HG03280 (cell line): Measurements from ENCODE around the gene TDRD1.

ENCODE experiments used
- ATAC-seq: cut with Tn5 transposase; IDR thresholded peaks from one replicate; pipeline ENCODE4 v1.9.1; 2021; ENCODE audit warnings: mild to moderate bottlenecking, moderate library complexity; ENCODE audit not compliant: unreplicated experiment

TDRD1 gene

GRCh38 chr10:114260366-114260765, 81.2 kb downstream of the TDRD1 start:
- no peak for ATAC-seq

- ATAC-seq: no peak
These were observed 81.9 kb downstream of the TDRD1 start for GRCh38 chr10:114261076-114261475.

GRCh38 chr10:114262496-114262895, 83.3 kb downstream of the TDRD1 start:
- ATAC-seq: no peak

DNA sequence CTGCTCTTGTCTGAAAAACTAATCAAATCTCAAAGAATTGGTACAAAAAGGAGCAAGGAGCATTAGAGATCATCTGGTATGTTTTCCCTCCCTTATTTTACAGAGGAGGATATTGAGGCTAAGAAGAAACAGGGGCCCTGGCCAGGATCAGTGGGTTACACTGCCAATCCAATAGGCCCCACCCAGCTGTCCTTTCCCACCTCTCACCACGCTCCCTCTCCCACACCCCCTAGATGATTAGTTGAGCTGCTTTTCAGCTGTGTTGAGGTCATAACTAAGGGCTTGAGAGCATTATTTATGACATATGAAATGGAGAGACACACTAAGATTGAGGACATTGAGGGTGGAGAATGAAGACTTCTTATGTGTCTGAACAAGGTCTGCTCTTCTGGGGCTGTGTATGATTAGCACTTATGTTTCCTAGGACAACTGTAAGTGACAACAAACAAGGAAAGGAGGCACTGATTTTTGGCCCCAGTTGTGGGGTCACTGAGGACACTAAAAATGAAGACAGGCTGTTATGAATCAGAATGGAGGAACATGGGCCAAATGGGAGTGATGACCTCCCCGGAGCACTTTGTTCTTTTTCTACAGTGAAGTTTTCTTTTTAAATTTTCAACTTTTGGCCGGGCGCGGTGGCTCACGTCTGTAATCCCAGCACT, 86.4 kb downstream of the TDRD1 start:
- ATAC-seq: no peak

GRCh38 chr10:114266521-114266920, 87.4 kb downstream of the TDRD1 start:
- ATAC-seq: no peak

DNA sequence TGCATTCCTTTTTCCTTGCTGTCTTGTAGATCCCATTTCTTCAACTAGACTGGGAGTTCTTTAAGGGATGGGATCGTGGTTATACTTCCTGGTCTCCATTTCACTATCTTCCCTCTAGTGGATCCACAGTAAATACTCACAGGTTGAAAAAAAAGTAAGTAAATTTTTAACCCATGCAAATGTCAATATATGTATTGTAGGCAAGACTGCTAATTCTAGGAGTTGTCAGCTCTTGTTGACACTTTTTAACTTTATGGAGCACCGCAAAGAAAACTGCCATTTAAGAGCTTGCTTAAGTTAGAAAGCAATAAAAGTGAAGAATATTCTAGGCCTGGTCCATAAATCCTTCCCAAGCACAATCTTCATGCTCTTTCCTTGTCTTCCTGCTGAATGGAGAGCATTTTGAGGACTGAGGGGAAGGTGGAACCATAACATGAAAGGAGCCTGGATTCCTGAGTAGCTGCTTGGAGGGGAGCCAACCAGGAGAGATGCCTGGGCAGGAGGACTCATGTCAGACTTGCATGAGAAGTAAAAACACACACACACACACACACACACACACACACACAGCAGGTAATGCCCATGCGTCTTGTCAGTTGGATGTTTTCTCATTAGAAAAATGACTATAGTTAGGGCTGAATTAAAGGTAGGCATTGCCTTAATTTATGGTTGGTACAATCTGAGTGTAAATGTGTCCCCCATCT, 92.1 kb downstream of the TDRD1 start:
- no peak for ATAC-seq

GRCh38 chr10:114271779-114272167, 92.6 kb downstream of the TDRD1 start:
- no peak for ATAC-seq

- no peak for ATAC-seq
These were observed 93.5 kb downstream of the TDRD1 start for GRCh38 chr10:114272696-114273095.

GRCh38 chr10:114273910-114274309, 94.8 kb downstream of the TDRD1 start:
- ATAC-seq: no peak

- no peak for ATAC-seq
These were observed 95.7 kb downstream of the TDRD1 start for GRCh38 chr10:114274616-114275453.

DNA sequence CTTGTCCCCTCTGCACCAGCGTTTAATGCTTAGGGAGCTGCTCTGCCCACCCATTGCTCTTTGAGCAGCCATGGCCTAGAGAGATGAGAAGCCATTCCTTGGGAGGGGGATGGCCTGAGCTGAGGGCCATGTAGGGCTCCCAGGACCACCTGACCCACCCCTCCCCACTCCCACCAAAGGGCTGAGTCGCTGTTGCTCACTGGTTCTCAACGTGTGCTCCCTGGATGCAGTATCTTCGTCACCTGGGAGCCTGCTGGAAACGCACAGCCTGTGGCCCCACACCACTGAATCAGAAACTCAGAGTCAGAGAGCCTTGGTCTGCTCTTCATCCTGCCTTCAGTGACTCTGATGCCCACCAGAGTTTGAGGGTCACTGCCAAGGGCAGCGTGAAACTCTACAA, 96.9 kb downstream of the TDRD1 start:
- ATAC-seq: no peak

GRCh38 chr10:114276671-114277070, 97.5 kb downstream of the TDRD1 start:
- no peak for ATAC-seq

- ATAC-seq: no peak
These were observed 99.2 kb downstream of the TDRD1 start for GRCh38 chr10:114278140-114278883.

- no peak for ATAC-seq
These were observed 99.7 kb downstream of the TDRD1 start for GRCh38 chr10:114278884-114279191.

GRCh38 chr10:114279289-114279688, 100.1 kb downstream of the TDRD1 start:
- no peak for ATAC-seq

GRCh38 chr10:114279901-114280644, 100.9 kb downstream of the TDRD1 start:
- ATAC-seq: no peak

DNA sequence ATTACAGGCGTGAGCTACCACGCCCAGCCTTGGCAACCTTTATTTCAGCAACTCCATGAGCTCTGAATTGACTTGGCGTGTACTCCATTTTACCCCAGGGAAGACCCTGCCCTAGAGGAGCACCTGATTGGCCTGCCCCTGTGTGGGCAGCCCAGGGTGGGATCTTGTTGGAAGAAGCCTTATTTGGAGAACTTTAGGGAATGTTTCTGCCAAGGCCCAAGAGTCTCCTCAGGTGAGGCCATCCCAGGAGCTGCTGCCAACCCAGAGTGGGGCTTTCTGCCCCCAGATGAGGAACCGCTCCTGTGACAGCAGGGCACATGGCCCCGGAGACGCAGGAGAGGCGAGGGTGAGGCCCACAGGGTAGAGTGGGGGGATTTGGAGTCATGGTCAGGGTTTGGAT, 101.9 kb downstream of the TDRD1 start:
- no peak for ATAC-seq

GRCh38 chr10:114281461-114281860, 102.3 kb downstream of the TDRD1 start:
- ATAC-seq: no peak
